Right lobe of liver (tissue), 4 donors: ENCODE measurements around the gene KLHL11.

Experiments
- POLR2A ChIP-seq: fragments of 450-650 bp; IDR thresholded peaks from one replicate; pipeline ENCODE4 v1.6.1; 2017; ENCODE audit warnings: antibody characterized with exemption, mild to moderate bottlenecking
- TF ChIP-seq, protein P1 (sequence below), 4 donors: fragments of 200-600 bp in 3 of 4; fragments of 450-650 bp in 1 of 4; IDR thresholded peaks; one replicate each; pipeline versions ENCODE4 v1.5.1 to v1.8.0; 2016 to 2022; ENCODE audit warnings: antibody characterized with exemption in 4 of 4, mild to moderate bottlenecking in 2 of 4
- donor health status: DM: no; HTN: no; CAD: no.
- donor health status: DM: no; HTN: no; CAD: no.
- donor health status: DM: no; HTN: yes; CAD: no.

DNA sequence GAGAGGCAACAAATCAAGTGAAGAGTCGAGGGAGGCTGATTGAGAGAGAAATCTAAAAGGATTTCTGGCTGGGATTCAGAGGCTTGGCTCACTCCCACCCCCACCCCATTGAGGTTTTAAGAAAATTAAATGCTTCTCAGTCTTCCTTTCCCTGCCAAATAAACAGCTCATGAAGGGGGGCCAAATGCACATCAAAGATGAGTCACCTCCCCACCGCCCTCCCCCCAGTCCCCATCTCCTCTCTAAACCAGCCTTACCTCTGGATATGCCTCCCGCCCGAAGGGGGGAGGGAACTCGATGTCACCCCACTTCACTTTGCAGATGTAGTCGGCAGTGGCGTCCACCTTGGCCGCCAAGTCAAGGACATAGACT, 41.9 kb upstream of the KLHL11 start:
- TF ChIP-seq, protein P1, sequence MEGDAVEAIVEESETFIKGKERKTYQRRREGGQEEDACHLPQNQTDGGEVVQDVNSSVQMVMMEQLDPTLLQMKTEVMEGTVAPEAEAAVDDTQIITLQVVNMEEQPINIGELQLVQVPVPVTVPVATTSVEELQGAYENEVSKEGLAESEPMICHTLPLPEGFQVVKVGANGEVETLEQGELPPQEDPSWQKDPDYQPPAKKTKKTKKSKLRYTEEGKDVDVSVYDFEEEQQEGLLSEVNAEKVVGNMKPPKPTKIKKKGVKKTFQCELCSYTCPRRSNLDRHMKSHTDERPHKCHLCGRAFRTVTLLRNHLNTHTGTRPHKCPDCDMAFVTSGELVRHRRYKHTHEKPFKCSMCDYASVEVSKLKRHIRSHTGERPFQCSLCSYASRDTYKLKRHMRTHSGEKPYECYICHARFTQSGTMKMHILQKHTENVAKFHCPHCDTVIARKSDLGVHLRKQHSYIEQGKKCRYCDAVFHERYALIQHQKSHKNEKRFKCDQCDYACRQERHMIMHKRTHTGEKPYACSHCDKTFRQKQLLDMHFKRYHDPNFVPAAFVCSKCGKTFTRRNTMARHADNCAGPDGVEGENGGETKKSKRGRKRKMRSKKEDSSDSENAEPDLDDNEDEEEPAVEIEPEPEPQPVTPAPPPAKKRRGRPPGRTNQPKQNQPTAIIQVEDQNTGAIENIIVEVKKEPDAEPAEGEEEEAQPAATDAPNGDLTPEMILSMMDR (IDR thresholded peaks at IDR 0.05) = no peak
- no peak for TF ChIP-seq POLR2A
